Muscle layer of duodenum (tissue), 2 donors: ENCODE data around the gene HOGA1.
A peak's percentile ranks its signal among the peaks of the same experiment; 100 is the strongest.
"Not testable (repeated sequence)": the region's sequence is repeated elsewhere in the genome, so short reads cannot be mapped to it uniquely, and the experiment has no call there.

Source experiments
- H3K27ac ChIP-seq: one replicate; pipeline ENCODE4 v1.7.0; 2013; ENCODE audit warnings: mild to moderate bottlenecking, low read length
- H3K27me3 ChIP-seq: one replicate; pipeline ENCODE4 v1.7.0; 2013; ENCODE audit warnings: low read depth, mild to moderate bottlenecking, control low read depth, low read length
- H3K36me3 ChIP-seq, 2 donors: one replicate each; pipeline ENCODE4 v1.7.0; 2013; ENCODE audit warnings: low read length in 2 of 2, control low read depth in 1 of 2, mild to moderate bottlenecking in 1 of 2; ENCODE audit not compliant: insufficient read depth in 2 of 2, control insufficient read depth in 1 of 2
- H3K4me1 ChIP-seq, 2 donors: one replicate each; pipeline ENCODE4 v1.7.0; 2013; ENCODE audit warnings: low read length in 2 of 2, mild to moderate bottlenecking in 2 of 2, control low read depth in 1 of 2, moderate library complexity in 1 of 2; ENCODE audit not compliant: insufficient read depth in 2 of 2, control insufficient read depth in 1 of 2
- H3K4me3 ChIP-seq, 2 donors: one replicate each; pipeline ENCODE4 v1.7.0; 2013; ENCODE audit warnings: low read length in 2 of 2, low read depth in 1 of 2, mild to moderate bottlenecking in 1 of 2
- H3K9me3 ChIP-seq, 2 donors: one replicate each; pipeline ENCODE4 v1.7.0; 2013; ENCODE audit warnings: low read length in 2 of 2, control low read depth in 1 of 2, mild to moderate bottlenecking in 1 of 2; ENCODE audit not compliant: control insufficient read depth in 1 of 2
- donor health status: healthy.

The HOGA1 gene

GRCh38 chr10:97546456-97547270 lies 37.5 kb upstream of the HOGA1 start:
- H3K27ac ChIP-seq, result no peak overlapping the region
- H3K9me3 ChIP-seq, result no peaks in the 10 kb centered on the region
- peaks cover 14 to 26% of the 10 kb centered on the region in 2 donors for H3K4me1 ChIP-seq
- no peaks in the 10 kb centered on the region for H3K27me3 ChIP-seq
- H3K4me3 ChIP-seq, result no peak overlapping the region
- H3K36me3 ChIP-seq, result peaks cover 0 to 4% of the 10 kb centered on the region in 2 donors

DNA sequence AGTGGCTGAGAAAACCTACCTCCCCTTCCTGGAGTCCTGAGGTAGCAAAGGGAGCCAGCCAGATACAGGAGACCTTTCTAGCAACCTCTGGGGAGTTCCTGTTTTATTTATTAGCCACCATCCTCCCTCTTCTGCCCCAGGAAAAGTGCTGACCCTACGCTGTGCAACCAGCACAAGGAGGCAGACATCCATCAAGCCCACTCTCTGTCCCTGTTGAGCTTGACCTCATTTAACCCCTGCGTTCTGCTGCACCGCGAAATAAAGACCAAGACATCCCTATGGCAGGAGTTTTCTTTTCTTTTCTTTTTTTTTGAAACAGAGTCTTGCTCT lies 37.0 kb upstream of the HOGA1 start:
- no peaks in the 10 kb centered on the region for H3K27me3 ChIP-seq
- H3K4me1 ChIP-seq, result peaks cover 13 to 23% of the 10 kb centered on the region in 2 donors
- H3K27ac ChIP-seq, result no peak overlapping the region
- peaks cover 0 to 4% of the 10 kb centered on the region in 2 donors for H3K36me3 ChIP-seq
- H3K9me3 ChIP-seq, result no peaks in the 10 kb centered on the region
- H3K4me3 ChIP-seq, result no peak overlapping the region

- Histone ChIP-seq H3K4me1 (peaks cover 6 to 15% of the 10 kb centered on the region in 2 donors), H3K9me3 (no peaks in the 10 kb centered on the region), H3K4me3 (no peak overlapping the region), H3K36me3 (peaks cover 0 to under 1% of the 10 kb centered on the region in 2 donors), H3K27me3 (no peaks in the 10 kb centered on the region), H3K27ac (no peak overlapping the region)
These were observed 36.2 kb upstream of the HOGA1 start for GRCh38 chr10:97547962-97548361.

GRCh38 chr10:97548828-97549455 lies 35.2 kb upstream of the HOGA1 start:
- Histone ChIP-seq H3K9me3 (no peaks in the 10 kb centered on the region), H3K27me3 (no peaks in the 10 kb centered on the region), H3K4me3 (no peak overlapping the region), H3K4me1 (peaks cover 0 to 13% of the 10 kb centered on the region in 2 donors), H3K27ac (no peak overlapping the region), H3K36me3 (no peaks in the 10 kb centered on the region)

DNA sequence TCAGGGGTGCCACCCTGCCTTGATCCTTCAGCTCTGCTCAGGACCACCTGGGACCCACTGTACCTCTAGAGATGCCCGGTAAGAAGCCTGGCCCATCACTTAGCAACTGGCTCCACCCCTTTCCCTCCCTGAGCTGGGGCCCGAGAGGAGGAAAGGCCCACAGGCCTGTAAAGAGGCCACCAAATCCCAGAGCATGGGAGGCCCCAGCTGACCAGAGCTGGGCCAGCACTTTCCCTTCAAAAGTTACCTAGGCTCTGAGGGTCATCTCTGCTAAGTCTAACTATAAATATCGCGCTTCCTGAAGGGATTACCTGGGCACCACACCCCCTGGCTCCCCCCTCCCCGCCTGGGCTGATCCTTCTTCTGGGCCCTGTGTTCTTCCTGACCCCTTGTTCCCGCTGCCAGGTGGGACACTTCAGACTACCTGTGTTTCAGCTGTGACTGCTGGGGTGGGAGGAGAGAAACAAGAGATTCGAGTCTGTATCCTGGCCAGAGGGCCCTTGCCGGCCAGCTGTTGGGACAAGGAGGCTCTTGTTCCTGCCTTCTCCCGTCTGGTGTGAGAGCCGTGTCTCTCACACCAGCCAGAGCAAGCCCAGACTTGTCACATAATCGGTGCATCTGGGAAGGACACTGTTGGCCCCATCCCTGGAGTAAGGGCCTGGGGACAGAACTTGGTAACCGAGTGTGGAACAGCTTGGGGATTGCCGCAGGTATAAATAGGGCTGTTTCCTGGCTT lies 34.4 kb upstream of the HOGA1 start:
- no peaks in the 10 kb centered on the region for H3K9me3 ChIP-seq
- peak overlapping the region; percentile 45 for H3K27ac ChIP-seq
- H3K4me1 ChIP-seq, result peaks cover 0 to 13% of the 10 kb centered on the region in 2 donors
- no peaks in the 10 kb centered on the region for H3K36me3 ChIP-seq
- H3K27me3 ChIP-seq, result no peaks in the 10 kb centered on the region
- H3K4me3 ChIP-seq, result no peak overlapping the region

DNA sequence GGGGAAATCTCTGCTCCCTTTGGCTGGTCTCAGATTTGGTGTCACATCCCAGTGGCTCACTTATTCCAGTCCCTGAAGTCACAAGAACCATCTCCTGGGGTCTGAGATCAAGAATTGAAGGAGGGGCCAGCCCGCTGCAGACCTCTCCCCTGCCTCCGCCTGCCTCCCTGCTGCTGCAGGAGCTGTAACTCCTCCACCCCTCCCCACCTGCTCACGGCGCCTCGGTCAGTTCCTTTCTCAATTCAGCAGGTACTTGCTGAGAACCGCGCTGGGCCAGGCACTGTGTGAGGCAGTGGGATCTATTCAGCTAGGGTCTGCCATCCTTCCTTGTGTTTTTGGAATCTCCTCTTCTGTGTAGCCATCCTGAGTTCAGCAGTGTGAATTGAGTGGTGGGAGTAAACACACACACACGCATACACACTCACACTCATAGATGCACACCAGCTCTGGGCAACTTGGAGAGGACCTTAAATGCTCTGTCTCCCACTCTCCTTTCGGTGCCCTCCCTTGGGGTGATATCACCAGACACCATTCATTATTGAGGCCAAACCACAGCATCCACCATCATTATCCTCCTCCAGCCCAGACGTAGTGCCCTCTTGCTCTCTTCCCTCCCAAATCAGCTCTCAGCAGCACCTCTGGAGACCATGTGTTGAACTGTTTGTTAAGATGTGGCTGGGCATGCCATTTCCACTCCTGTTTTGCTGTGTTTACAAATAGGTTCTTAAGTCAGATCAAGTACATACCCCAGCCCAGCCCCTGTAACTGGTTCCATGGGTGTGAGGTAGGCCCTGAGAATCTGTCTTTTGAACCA lies 33.6 kb upstream of the HOGA1 start:
- peaks cover 0 to 13% of the 10 kb centered on the region in 2 donors for H3K4me1 ChIP-seq
- no peaks in the 10 kb centered on the region for H3K27me3 ChIP-seq
- H3K4me3 ChIP-seq, result no peak overlapping the region
- H3K9me3 ChIP-seq, result no peaks in the 10 kb centered on the region
- no peak overlapping the region for H3K27ac ChIP-seq
- no peaks in the 10 kb centered on the region for H3K36me3 ChIP-seq

DNA sequence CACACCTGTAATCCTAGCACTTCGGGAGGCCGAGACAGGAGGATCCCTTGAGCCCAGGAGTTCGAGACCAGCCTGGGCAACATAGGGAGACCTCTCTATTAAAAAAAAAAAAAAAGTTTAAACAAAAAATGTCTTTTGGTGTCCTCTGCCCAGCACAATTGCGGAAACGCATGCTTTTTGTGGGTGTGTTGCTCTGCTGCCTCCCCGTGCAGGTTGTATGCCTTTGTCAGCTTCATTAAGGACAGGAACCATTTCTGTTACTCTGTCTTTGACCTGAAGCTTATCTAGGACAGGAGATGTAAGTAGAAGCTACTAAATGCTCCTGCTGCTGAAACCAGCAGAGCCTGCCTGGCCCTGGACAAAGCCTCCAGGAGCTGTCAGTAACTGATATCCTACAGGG lies 32.9 kb upstream of the HOGA1 start:
- Histone ChIP-seq H3K9me3 (no peaks in the 10 kb centered on the region), H3K27me3 (no peaks in the 10 kb centered on the region), H3K4me1 (peaks cover 0 to 13% of the 10 kb centered on the region in 2 donors), H3K36me3 (no peaks in the 10 kb centered on the region), H3K27ac (no peak overlapping the region), H3K4me3 (no peak overlapping the region)

GRCh38 chr10:97553575-97554031 lies 30.6 kb upstream of the HOGA1 start:
- Histone ChIP-seq H3K27ac (no peak overlapping the region), H3K9me3 (no peaks in the 10 kb centered on the region), H3K4me1 (peaks cover 0 to 13% of the 10 kb centered on the region in 2 donors), H3K27me3 (no peaks in the 10 kb centered on the region), H3K4me3 (no peak overlapping the region), H3K36me3 (no peaks in the 10 kb centered on the region)

GRCh38 chr10:97554336-97554735 lies 29.9 kb upstream of the HOGA1 start:
- H3K4me1 ChIP-seq, result peaks cover 0 to 12% of the 10 kb centered on the region in 2 donors
- not testable (repeated sequence) for H3K36me3 ChIP-seq, H3K27ac ChIP-seq, H3K4me3 ChIP-seq, H3K27me3 ChIP-seq, H3K9me3 ChIP-seq

DNA sequence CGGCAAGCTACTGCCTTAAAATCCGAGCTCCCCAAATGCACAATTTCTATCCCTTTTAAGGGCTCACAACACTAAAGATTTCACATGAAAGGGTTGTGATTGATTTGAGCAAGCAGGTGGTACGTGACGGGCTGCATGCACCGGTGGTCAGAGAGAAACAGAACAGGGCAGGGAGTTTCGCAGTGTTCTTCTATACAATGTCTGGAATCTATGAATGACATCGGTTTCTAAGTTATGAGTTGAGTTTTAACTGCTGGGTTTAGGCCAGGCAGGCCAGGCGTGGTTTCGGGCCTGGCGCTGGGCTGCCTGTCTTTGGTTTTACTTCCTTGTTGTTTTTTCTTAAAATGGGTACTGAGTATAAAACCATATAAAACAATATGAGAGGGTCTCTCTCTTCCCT lies 28.6 kb upstream of the HOGA1 start:
- not testable (repeated sequence) for H3K4me3 ChIP-seq, H3K36me3 ChIP-seq

More for the DNA sequence above, 28.6 kb upstream of the HOGA1 start:
- H3K9me3 ChIP-seq, H3K4me1 ChIP-seq, H3K27ac ChIP-seq, H3K27me3 ChIP-seq: not testable (repeated sequence)
